Activated CD4-positive, alpha-beta T cell treated with anti-CD3 and anti-CD28 coated beads for 36 hours (primary cell): ENCODE data around the gene BTD. TPM values are rescaled to one million over a fixed set of nuclear protein-coding genes. Genes with fewer than 3 reads are reported as not detected.
A peak's percentile ranks its signal among the peaks of the same experiment; 100 is the strongest.
"Not testable (repeated sequence)": the region's sequence is repeated elsewhere in the genome, so short reads cannot be mapped to it uniquely, and the experiment has no call there.

Source experiments
- ATAC-seq: fragments of 200-7000 bp; cut with Tn5 transposase; one replicate; pipeline ENCODE4 v1.10.0; 2021; ENCODE audit warnings: mild to moderate bottlenecking, moderate library complexity
- CTCF ChIA-PET: fragments of 350-600 bp; sonication (Branson Sonifier 250); formaldehyde crosslinking; loops from one replicate; lab custom pipeline; 2021; ENCODE audit warnings: antibody characterized with exemption; lab: Charles Lee
- POLR2A ChIA-PET: fragments of 350-600 bp; sonication (Branson Sonifier 250); formaldehyde crosslinking; loops from one replicate; lab custom pipeline; 2021; ENCODE audit warnings: antibody characterized with exemption, inconsistent platforms; lab: Charles Lee
- DNase-seq: peaks from one replicate; pipeline ENCODE4 v3.0.0-alpha.2; 2020
- H3K27ac Mint-ChIP-seq: one replicate; pipeline ENCODE4 v1.8.0; 2021; ENCODE audit warnings: mixed read lengths
- H3K27me3 Mint-ChIP-seq: one replicate; pipeline ENCODE4 v1.8.0; 2021; ENCODE audit warnings: mixed read lengths
- H3K36me3 Mint-ChIP-seq: one replicate; pipeline ENCODE4 v1.8.0; 2021; ENCODE audit warnings: low read depth, mixed read lengths
- H3K4me1 Mint-ChIP-seq: one replicate; pipeline ENCODE4 v1.8.0; 2021; ENCODE audit warnings: mixed read lengths
- H3K4me3 Mint-ChIP-seq: one replicate; pipeline ENCODE4 v1.8.0; 2021; ENCODE audit warnings: mild to moderate bottlenecking, moderate library complexity, mixed read lengths
- H3K9me3 Mint-ChIP-seq: one replicate; pipeline ENCODE4 v1.8.0; 2021; ENCODE audit warnings: low read depth, mixed read lengths
- intact Hi-C, 2 experiments: fragments of 100-400 bp; cut with DNase I in 1 of 2; cut with micrococcal nuclease in 1 of 2; formaldehyde crosslinking; loops; one replicate each; pipeline versions ENCODE4 v1.14.2 to v1.15.1; 2022 to 2024; cut with DNase I, micrococcal nuclease
- total RNA-seq, 2 experiments: library from RNA; stranded (reverse); gene quantifications; one replicate each; pipeline ENCODE4 v1.2.3, GENCODE V29; 2021

BTD gene
- total RNA-seq, 2 experiments from 2014 or later, result 3.8 to 4.4 TPM

GRCh38 chr3:15578289-15578867 lies 23.2 kb upstream of the BTD start:
- Mint-ChIP-seq H3K4me1 (peaks cover 5% of the 10 kb centered on the region), H3K27ac (no peak overlapping the region), H3K27me3 (no peaks in the 10 kb centered on the region), H3K4me3 (no peak overlapping the region), H3K36me3 (peaks cover 13% of the 10 kb centered on the region), H3K9me3 (no peaks in the 10 kb centered on the region)
- intact Hi-C loops, result no loop called here
- ChIA-PET POLR2A (no interaction called here), CTCF (interaction anchor here (0.6 to 0.7 kb wide), 2 partner anchors 282 to 1003 kb away, joined by 3 read pairs; no protein-coding TSS in a partner anchor)
- ATAC-seq (no peak), DNase-seq (no peak)

GRCh38 chr3:15579051-15579450 lies 22.5 kb upstream of the BTD start:
- H3K27me3 Mint-ChIP-seq, result no peaks in the 10 kb centered on the region
- no peaks in the 10 kb centered on the region for H3K9me3 Mint-ChIP-seq
- peaks cover 13% of the 10 kb centered on the region for H3K36me3 Mint-ChIP-seq
- ChIA-PET CTCF (interaction anchor here (0.7 kb wide), 1 partner anchor 1003 kb away, joined by 3 read pairs; no protein-coding TSS in a partner anchor), POLR2A (no interaction called here)
- H3K27ac Mint-ChIP-seq, result no peak overlapping the region
- intact Hi-C loops, result no loop called here
- H3K4me1 Mint-ChIP-seq, result peaks cover 5% of the 10 kb centered on the region
- no peak overlapping the region for H3K4me3 Mint-ChIP-seq
- no peak for DNase-seq
- no peak for ATAC-seq

DNA sequence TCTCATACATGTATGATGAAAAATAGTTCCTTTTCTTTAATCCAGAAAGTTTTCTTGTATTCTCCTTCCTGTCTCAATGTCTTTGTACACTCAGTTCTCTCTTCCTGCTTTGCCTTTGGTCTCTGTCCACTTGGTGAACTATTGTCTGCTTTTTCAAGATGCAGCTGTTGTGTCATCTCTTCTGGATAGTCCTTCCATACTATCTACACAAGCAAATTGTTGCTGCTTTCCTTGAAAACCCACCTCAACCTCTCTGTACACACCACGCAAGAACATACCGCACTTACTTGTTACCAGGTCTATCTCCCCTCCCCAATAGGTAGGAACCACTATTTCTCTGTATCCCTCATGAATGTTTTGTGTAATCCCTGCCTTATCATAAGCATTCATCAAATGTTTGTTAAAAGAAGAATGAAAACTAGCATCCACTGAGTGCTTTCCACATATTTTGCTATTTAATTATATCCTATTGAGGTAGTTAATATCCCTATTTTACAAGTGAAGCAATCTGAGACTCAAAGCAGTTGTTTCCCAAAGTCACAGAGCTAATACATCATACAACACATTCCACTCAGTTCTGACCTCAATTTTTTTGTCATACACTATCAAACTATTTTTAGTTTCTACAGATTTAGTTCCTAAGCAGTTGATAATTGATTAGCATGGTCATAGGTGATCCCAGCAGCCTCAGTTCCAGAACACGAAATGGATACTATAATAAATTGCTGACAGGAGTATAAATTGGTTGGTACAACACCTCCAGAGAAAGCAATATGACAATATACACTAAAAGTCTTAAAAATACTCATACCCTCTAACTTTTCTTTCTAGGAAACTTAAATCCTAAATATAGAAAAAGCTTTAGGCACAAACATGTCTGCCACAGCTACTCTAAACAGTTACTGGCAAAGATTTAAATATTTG lies 19.8 kb upstream of the BTD start:
- POLR2A ChIA-PET, result no interaction called here
- no peak overlapping the region for H3K4me3 Mint-ChIP-seq
- H3K36me3 Mint-ChIP-seq, result peaks cover 26% of the 10 kb centered on the region
- no peaks in the 10 kb centered on the region for H3K27me3 Mint-ChIP-seq
- intact Hi-C loops, result no loop called here
- ATAC-seq, result no peak
- peaks cover 2% of the 10 kb centered on the region for H3K4me1 Mint-ChIP-seq
- H3K27ac Mint-ChIP-seq, result no peak overlapping the region
- H3K9me3 Mint-ChIP-seq, result no peaks in the 10 kb centered on the region
- CTCF ChIA-PET, result no interaction called here
- DNase-seq, result no peak

GRCh38 chr3:15585111-15585845 lies 16.3 kb upstream of the BTD start:
- H3K4me3 Mint-ChIP-seq, result no peak overlapping the region
- ChIA-PET CTCF (no interaction called here), POLR2A (no interaction called here)
- H3K36me3 Mint-ChIP-seq, result peaks cover 29% of the 10 kb centered on the region
- H3K27ac Mint-ChIP-seq, result no peak overlapping the region
- DNase-seq, result no peak
- no peaks in the 10 kb centered on the region for H3K27me3 Mint-ChIP-seq
- no peak for ATAC-seq
- intact Hi-C loops, result no loop called here
- H3K9me3 Mint-ChIP-seq, result no peaks in the 10 kb centered on the region
- no peaks in the 10 kb centered on the region for H3K4me1 Mint-ChIP-seq

DNA sequence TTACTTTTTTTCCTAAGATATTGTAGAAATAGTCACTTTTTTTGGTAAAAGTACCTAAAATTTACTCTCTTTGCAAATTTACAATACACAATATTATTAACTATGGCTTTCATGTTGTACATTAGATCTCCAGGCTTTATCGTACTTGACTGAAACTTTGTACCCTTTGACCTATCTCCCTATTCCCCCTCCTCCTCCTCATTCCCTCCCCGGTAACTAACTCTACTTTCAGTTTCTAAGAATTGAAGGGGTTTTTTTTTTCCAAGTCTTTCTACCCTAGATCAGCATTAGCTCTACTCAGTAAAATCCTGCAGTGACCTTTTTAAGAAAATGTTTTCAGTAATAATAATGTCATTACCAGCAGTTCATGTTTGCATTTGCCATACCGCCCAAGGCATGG lies 10.3 kb upstream of the BTD start:
- DNase-seq, result no peak
- H3K9me3 Mint-ChIP-seq, result no peaks in the 10 kb centered on the region
- peaks cover 15% of the 10 kb centered on the region for H3K36me3 Mint-ChIP-seq
- intact Hi-C loops, result no loop called here
- no peak for ATAC-seq
- no peak overlapping the region for H3K4me3 Mint-ChIP-seq
- no peaks in the 10 kb centered on the region for H3K27me3 Mint-ChIP-seq
- POLR2A ChIA-PET, result no interaction called here
- peaks cover 4% of the 10 kb centered on the region for H3K4me1 Mint-ChIP-seq
- CTCF ChIA-PET, result interaction anchor here (0.8 kb wide), 1 partner anchor 183 kb away, joined by 4 read pairs; no protein-coding TSS in a partner anchor
- no peak overlapping the region for H3K27ac Mint-ChIP-seq

- Mint-ChIP-seq H3K27ac (no peak overlapping the region), H3K4me3 (no peak overlapping the region), H3K36me3 (peaks cover 11% of the 10 kb centered on the region), H3K27me3 (no peaks in the 10 kb centered on the region), H3K9me3 (no peaks in the 10 kb centered on the region), H3K4me1 (peaks cover 7% of the 10 kb centered on the region)
- ATAC-seq (no peak), DNase-seq (no peak)
- POLR2A ChIA-PET, result no interaction called here
- intact Hi-C loops, result no loop called here
- CTCF ChIA-PET, result no interaction called here
These were observed 9.6 kb upstream of the BTD start for GRCh38 chr3:15591928-15592327.

DNA sequence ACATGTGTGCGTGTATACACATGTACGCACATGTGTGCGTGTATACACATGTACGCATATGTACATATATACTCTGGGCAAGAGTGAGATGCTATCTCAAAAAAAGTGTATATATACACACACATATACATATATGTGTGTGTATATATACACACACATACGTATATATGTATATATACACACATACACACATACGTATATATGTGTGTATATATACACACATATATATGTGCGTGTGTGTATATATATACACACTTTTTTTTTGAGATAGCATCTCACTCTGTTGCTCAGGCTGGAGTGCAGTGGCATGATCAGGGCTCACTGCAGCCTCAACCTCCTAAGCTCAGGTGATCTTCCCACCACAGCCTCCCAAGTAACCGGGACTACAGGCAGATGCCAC lies 8.6 kb upstream of the BTD start:
- no peak overlapping the region for H3K4me3 Mint-ChIP-seq
- DNase-seq (no peak), ATAC-seq (no peak)
- CTCF ChIA-PET, result no interaction called here
- H3K4me1 Mint-ChIP-seq, result peaks cover 7% of the 10 kb centered on the region
- H3K36me3 Mint-ChIP-seq, result peaks cover 18% of the 10 kb centered on the region
- no peaks in the 10 kb centered on the region for H3K27me3 Mint-ChIP-seq
- H3K27ac Mint-ChIP-seq, result no peak overlapping the region
- intact Hi-C loops, result no loop called here
- no peaks in the 10 kb centered on the region for H3K9me3 Mint-ChIP-seq
- POLR2A ChIA-PET, result no interaction called here

DNA sequence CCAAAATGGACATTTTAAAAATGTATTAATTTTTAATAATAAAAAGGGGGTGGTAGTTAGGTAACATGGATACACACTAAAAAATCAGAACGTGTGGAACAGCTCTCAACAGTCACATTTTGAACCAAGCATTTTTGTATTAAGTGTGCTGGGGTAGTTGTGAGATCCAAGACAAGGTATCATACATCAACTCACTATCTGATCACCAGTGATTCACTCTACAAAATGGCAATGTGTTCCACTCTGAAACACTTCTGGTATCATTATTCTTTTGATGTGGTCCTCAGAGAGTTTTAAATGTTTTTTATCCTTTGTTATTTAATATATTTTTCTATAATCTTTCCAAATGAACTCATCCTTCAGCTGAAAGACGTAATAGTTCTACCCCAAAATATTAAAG lies 5.6 kb upstream of the BTD start:
- no peak overlapping the region for H3K4me3 Mint-ChIP-seq
- peaks cover 28% of the 10 kb centered on the region for H3K4me1 Mint-ChIP-seq
- ATAC-seq (peak; percentile 49), DNase-seq (no peak)
- intact Hi-C loops, result no loop called here
- ChIA-PET POLR2A (no interaction called here), CTCF (no interaction called here)
- peaks cover 21% of the 10 kb centered on the region for H3K36me3 Mint-ChIP-seq
- H3K27me3 Mint-ChIP-seq, result no peaks in the 10 kb centered on the region
- no peak overlapping the region for H3K27ac Mint-ChIP-seq
- no peaks in the 10 kb centered on the region for H3K9me3 Mint-ChIP-seq

DNA sequence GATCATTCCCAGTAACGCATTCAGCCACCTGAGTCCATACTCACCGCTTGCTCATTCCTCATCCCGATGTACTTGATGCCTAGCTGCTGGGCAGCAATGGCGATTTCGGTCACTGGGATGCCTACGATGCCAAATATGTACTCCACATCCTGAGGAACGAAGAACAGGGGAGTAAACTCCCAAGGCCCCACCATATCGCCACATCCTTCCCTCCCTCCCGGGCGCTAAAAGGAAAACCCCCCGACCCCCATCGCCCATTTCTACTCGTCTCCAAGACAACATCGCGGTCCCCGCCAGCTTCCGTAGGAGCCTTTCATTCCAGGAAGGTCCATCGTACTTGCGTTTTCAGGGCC lies 523 bp upstream of the BTD start:
- peaks cover 43% of the 10 kb centered on the region for H3K4me1 Mint-ChIP-seq
- H3K9me3 Mint-ChIP-seq, result peaks cover 2% of the 10 kb centered on the region
- CTCF ChIA-PET, result interaction anchor here (0.7 to 1.3 kb wide), 3 partner anchors 22 to 663 kb away, joined by 3 to 5 read pairs (median 3); no protein-coding TSS in a partner anchor
- no peaks in the 10 kb centered on the region for H3K27me3 Mint-ChIP-seq
- intact Hi-C loops, result loop anchor here (1.0 to 5.0 kb wide), 11 partner anchors 173 to 1422 kb away; partner anchors contain the start of genes ANKRD28 (in 1 of the 2), CAPN7 (in 1 of the 2), EAF1 (in 1 of the 2) and LSM3 (in 1 of the 2)
- no peak for DNase-seq
- ATAC-seq, result peak; percentile 4
- POLR2A ChIA-PET, result interaction anchor here (0.6 to 1.7 kb wide), 3 partner anchors 167 to 395 kb away, joined by 3 to 4 read pairs (median 3); partner anchors contain the start of gene CAPN7
- H3K36me3 Mint-ChIP-seq, result peaks cover 33% of the 10 kb centered on the region
- H3K27ac Mint-ChIP-seq, result peak overlapping the region; percentile 98
- peak overlapping the region; percentile 100 for H3K4me3 Mint-ChIP-seq

DNA sequence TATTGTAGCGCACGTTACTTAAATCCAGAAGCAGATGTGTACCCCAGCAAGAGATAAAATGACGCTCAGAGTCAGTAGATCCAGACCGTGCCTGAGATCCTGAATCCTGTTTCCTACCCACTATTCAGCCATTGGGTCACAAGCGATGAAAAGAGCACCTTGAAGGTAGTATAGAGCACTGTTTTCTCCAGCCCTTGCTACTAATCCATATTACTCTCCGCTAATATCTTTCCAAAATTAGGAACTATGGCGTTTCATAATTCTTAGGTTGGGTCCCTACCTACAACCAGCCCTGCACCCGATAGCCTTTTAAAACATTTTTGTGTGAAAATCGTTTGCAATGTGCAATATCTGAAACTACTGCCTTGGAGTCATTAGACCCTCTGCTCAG lies 596 bp downstream of the BTD start:
- Mint-ChIP-seq H3K4me1 (peaks cover 40% of the 10 kb centered on the region), H3K4me3 (peak overlapping the region; percentile 100), H3K27me3 (no peaks in the 10 kb centered on the region), H3K9me3 (peaks cover 2% of the 10 kb centered on the region), H3K27ac (peak overlapping the region; percentile 98), H3K36me3 (peaks cover 31% of the 10 kb centered on the region)
- no peak for DNase-seq
- ChIA-PET POLR2A (interaction anchor here (0.5 to 1.7 kb wide), 4 partner anchors 13 to 396 kb away, joined by 3 to 5 read pairs (median 4); partner anchors contain the start of gene CAPN7), CTCF (interaction anchor here (0.6 kb wide), 2 partner anchors 382 to 1284 kb away, joined by 3 read pairs; no protein-coding TSS in a partner anchor)
- intact Hi-C loops, result loop anchor here in 1 of 2 experiments (5.0 kb wide), 2 partner anchors 395 to 910 kb away; partner anchors contain the start of genes CAPN7 and RFTN1
- ATAC-seq, result peak; percentile 1

DNA sequence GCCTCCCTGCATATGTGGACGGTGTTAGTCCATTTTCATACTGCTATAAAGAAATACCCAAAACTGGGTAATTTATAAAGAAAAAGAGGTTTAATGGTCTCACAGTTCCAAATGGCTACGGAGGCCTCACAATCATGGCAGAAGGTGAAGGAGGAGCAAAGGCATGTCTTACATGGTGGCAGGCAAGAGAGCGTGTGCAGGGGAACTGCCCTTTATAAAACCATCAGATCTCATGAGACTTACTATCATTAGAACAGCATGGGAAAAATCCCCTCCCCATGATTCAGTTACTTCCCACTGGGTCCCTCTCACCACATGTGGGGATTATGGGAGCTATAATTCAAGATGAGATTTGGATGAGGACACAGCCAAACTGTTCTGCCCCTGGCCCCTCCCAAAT lies 1.3 kb downstream of the BTD start:
- peak overlapping the region; percentile 100 for H3K4me3 Mint-ChIP-seq
- H3K4me1 Mint-ChIP-seq, result peaks cover 40% of the 10 kb centered on the region
- POLR2A ChIA-PET, H3K27me3 Mint-ChIP-seq, CTCF ChIA-PET, DNase-seq, H3K9me3 Mint-ChIP-seq, ATAC-seq: not testable (repeated sequence)
- H3K27ac Mint-ChIP-seq, result peak overlapping the region; percentile 98
- intact Hi-C loops, result loop anchor here in 1 of 2 experiments (5.0 kb wide), 2 partner anchors 396 to 909 kb away; partner anchors contain the start of genes CAPN7 and RFTN1
- H3K36me3 Mint-ChIP-seq, result peaks cover 26% of the 10 kb centered on the region
